Ramos (cell line): ENCODE results near the gene NIPAL3.
"Not testable (repeated sequence)": the region's sequence is repeated elsewhere in the genome, so short reads cannot be mapped to it uniquely, and the experiment has no call there.

Source experiments
- in situ Hi-C: fragments of 300-500 bp; cut with MboI; formaldehyde crosslinking; loops from one replicate; pipeline ENCODE4 v1.14.3; 2022; ENCODE audit warnings: low sequenced_read_pairs; ENCODE audit not compliant: unreplicated experiment

The NIPAL3 gene

DNA sequence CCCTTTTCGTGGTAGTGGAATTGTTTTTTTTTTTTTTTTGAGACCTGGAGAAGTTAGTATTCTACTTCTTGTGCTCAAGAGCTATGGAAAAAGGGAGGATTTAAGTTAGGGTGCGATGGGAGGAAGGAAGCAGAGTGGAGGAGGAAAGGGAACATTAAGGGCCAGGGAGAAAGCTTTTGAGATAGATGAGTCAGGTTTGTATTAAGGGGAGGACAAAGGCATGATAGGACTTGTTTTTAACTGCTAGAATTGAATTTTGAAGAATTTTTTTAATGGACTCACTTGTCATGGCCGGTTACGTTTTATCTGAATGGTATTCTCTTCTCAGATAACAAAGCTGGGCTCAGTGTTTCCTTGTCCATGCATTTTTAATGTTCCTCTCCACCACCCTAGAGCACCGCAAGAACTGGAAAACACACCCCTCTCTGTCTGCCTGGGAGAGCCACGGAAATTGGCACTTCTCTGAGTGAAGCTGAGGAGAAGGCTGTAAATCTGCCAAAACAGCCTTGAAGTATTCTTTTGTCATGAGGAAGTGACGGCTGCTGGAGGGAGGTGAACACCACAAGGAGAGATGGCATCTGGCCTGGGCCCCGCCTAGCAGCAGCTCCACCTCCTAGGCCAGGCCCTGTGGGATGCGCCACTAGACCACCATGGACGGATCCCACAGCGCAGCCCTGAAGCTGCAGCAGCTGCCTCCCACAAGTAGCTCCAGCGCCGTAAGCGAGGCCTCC is 3.5 kb downstream of the NIPAL3 start:
- in situ Hi-C loops: no loop called here

DNA sequence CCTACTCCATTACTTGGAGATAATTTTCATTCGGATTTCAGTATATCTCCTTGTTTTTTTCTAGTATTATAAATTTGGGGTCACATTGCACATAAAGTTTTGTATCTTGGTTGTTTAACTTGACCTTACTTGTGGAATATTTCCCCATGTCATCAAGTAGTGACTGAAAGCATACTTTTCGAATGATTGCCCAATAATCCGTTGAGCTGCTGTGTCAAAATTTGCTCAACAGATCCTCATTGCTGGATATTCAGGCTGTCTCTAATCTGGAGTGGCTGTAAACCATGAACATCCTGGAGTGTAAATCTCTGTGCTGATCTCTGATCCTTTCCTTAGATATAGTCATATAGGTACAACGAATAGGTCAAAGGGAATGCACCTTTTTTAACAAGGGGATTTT is 4.9 kb downstream of the NIPAL3 start:
- in situ Hi-C loops: no loop called here

GRCh38 chr1:24421502-24421901 is 5.9 kb downstream of the NIPAL3 start:
- in situ Hi-C loops: no loop called here

GRCh38 chr1:24424207-24424606 is 8.6 kb downstream of the NIPAL3 start:
- in situ Hi-C loops: no loop called here

DNA sequence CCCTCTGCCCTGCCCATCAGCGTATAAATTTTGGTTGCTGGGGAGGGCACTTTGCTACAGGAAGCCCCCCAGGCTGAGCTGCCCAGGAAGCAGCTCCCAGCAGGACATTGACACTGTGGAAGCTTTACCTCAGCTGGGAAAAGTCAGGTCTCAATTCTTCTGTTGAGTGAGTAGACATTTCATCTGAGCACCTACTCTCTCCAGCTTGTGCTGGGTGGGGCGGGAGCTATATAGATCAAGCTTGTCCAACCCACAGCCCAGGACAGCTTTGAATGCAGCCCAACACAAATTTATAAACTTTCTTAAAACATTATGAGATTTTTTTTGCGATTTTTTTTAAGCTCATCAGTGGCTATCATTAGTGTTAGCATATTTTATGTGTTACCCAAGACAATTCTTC is 9.4 kb downstream of the NIPAL3 start:
- in situ Hi-C loops: no loop called here

DNA sequence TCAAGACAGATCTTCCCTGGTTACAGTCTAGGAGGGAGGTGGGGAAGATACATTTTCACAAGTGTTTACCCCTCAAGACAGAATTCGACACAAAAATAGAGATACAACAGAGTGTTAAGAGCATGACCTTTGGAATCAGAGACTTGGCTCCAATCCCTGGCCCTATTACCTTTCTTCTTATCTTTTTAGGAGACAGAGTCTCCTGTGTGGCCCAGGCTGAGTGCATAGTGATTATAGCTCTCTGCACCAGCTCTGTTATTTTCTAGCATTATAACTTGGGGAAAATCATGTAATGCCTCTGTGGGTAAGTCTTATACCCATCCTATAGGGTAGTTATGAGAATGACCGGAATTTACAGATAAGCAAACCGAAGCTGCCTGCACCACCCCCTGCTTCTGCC is 9.8 kb downstream of the NIPAL3 start:
- in situ Hi-C loops: no loop called here

GRCh38 chr1:24425922-24426321 is 10.3 kb downstream of the NIPAL3 start:
- in situ Hi-C loops: no loop called here

- in situ Hi-C loops: no loop called here
Measured at GRCh38 chr1:24426744-24427544, 11.3 kb downstream of the NIPAL3 start.

DNA sequence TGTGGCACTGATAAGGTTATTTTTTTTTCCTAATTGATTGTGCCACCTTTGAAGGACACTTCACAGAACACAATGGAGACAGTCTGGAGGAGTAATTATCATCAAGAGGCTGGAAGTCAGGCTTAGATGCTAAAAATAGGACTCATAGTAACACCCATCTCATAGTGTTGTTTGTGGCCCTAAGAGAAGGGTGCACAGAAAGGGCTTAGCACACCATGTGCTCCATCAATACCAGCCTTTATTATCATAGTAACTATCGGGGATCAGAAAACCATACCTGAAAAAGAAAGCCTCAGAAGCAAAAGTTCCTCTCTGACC is 11.9 kb downstream of the NIPAL3 start:
- in situ Hi-C loops: no loop called here

DNA sequence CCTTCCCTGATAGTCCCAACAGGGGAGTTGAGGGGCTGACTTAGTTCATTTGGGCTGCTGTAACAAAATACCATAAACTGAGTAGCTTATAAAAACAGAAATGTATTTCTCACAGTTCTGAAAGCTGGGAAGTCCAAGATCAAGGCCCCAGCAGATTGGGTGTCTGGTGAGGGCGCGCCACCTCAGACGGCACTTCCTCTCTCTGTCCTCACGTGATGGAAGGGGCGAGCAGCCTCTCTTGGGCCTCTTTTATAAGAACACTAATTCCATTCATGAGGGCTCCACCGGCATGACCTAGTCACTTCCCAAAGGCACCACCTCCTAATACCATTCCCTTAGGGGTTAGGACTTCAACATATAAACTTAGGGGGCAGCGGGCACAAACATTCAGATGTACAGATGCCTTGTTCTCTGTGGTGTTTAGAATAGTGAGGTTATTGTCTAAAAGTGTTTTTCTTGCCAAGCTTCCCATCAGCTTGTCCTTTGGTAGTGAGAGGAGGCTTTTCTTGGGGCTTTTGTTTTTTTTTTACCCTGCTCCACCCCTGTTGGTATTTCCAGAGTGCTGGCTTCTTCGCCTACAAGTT is 20.3 kb downstream of the NIPAL3 start:
- in situ Hi-C loops: no loop called here

DNA sequence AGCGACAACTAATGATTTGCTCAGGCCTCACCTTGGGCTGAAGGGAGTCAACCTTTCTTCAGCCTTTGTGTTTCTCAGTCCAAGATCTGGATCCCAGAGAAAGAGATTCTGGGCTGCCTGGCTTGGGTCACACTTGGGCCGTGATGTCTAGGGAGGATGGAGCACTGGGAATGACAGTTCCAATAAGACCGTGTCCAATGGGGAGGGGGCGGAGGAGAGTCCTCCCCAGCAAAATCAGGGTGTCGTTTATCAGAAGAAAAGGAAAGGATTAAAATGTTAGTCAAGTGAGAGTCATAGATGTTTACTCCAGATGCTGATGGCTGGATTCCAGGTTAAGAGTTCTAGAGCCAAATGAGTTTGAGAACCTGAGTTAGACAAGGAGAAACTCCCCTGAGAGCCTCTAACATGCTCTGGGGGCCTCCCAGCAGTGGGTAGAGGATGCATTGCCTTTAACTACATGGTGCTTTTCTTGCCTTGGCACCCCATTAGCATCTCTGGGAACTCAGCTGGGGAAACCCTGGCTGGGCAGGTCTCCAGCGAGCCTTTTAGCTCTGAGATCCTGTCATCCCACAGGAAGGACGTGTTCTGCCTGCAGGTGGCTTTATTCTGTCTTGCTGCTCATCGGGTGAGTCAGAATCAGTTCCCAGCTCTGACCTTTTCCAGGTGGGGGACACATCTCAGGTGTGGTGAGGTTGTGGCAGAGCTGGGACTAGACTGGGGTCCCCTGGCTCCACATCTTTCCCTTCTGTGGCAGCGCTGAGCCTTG is 22.2 kb downstream of the NIPAL3 start:
- in situ Hi-C loops: no loop called here

DNA sequence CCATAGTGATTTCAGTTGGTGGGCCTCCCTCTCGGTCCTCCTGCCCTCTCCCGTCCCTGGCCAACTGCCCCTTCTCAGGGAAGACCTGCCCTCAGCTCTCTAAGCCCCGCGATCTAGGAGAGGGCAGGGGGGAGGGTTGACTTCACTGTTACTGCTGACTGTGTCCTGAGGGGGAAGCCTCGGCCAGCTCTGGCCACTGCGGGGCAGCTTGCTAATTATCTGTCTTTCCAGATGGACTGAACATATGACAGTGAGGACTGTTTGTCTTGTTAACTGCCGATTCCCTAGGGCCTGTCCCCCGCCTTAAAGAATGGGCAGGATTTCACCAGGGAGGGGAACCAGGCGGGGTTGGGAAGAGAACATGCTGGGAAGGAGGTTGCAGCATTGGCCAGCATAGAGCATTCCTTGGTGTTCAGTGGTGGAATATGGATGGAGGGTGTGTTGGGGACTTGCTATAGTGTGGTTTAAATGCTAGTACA is 22.9 kb downstream of the NIPAL3 start:
- in situ Hi-C loops: no loop called here

GRCh38 chr1:24440436-24440835 is 24.8 kb downstream of the NIPAL3 start:
- in situ Hi-C loops: no loop called here

DNA sequence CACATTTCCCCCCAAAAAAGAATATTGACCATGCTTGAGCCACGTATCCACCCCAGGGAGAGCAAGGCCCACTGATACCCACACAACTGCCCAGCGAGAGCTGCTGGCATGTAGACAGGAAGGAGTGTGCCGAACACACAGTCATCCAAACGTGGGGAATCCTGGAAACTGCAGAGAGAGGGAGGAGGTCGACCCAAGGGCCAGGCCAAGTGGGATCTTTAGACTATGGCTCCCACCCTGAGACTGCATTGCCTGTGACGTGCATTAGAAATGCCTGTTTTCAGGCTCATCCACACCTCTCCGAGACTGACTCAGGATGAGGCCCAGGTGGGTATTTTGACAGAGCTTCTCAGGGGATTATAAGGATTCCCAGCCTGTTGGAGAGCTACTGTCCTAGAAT is 25.9 kb downstream of the NIPAL3 start:
- in situ Hi-C loops: no loop called here

DNA sequence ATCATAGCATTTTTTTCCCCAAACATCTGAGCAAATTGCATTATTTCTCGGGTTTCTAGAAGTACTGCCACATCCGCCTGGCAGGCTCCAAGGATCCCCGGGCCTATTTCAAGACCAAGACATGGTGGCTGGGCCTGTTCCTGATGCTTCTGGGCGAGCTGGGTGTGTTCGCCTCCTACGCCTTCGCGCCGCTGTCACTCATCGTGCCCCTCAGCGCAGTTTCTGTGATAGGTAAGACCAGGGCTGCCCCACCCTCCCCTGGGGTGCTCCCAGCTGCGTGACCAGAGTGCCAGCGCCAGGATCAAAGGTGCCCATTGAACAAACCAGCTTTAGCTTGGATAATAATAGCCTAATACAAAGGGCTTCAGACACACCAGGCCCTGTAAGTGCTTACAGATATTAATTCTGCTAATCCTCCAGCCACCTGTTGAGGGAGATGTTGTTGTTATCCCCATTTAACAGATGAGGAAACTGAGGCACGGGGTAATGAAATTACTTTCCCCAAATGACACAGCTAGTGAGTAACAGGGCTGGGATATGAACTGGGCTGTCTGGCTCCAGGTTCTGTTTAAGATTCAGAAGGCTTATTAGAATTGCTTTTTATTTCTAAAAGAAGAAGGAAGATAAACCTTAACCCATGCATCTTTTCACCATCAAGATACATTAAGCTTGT is 26.5 kb downstream of the NIPAL3 start:
- in situ Hi-C loops: no loop called here

DNA sequence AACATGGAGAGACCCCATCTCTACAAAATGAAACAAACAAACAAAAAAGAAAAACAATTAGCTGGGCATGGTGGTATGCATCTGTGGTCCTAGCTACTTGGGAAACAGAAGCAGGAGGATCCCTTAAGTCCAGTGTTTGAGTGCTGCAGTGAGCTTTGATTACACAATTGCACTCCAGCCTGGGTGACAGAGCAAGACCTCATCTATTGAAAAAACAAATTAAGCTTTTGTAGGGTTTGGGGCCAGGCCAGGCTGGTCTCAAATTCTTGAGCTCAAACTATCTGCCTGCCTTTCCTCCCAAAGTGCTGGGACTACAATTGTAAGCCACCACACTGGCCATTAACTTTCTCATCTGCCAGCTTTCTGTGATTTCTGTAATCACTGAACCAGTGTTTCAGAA is 27.2 kb downstream of the NIPAL3 start:
- in situ Hi-C loops: no loop called here

DNA sequence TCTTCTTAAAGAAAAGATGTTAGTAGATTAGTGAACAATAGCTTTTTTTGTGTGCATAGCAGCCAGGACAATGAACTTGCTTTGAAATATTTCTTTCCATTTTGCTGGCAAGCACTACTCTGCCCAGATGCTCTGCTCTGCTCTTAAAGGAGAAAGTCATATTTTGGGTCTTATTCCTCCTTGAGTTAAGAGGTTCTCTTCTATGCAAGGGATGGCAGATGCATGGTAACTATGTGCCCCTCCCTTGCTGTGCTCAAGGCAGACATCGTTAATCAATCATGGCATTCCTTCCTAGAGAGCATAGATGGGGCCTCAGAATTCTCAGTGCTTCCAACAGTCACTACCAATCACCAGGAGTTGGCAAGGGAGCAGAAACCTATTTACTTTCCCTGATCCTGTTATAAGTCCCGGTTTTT is 27.6 kb downstream of the NIPAL3 start:
- in situ Hi-C loops: no loop called here

- in situ Hi-C loops: not testable (repeated sequence)
Measured at GRCh38 chr1:24446446-24446845, 30.8 kb downstream of the NIPAL3 start.

- in situ Hi-C loops: no loop called here
Measured at GRCh38 chr1:24450316-24450715, 34.7 kb downstream of the NIPAL3 start.

DNA sequence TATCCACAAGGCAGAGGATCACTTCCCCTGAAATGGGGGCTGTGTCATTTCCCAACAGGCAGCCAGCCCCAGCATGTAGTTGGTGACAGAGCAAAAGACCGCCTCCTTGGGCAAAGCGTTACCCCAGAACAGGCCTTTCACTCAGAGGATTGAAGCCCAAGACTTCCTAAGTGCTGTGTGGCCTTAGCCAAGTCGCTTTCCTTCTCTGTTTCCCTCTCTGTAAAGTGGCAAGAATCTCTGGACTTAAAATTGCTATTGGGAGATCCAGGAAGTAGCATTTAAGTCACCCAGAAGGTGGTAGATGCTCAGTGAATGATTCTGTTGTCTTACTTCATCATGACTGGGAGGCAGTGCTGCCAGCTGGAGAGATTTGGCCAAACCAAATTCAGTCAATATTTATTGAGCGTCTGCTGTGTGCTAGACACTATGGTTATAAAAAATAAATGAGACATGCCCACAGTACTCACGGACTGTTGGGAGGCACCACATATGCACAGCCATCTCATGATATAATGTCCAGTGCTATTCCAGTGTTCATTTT is 35.3 kb downstream of the NIPAL3 start:
- in situ Hi-C loops: no loop called here
